ENCODE measurements around the gene NR4A3. TPM values are rescaled to one million over a fixed set of nuclear protein-coding genes. Genes with fewer than 3 reads are reported as not detected.
A peak's percentile ranks its signal among the peaks of the same experiment; 100 is the strongest.

NR4A3 gene
- total RNA-seq, 1 experiment from 2014 or later = 0.45 TPM

DNA sequence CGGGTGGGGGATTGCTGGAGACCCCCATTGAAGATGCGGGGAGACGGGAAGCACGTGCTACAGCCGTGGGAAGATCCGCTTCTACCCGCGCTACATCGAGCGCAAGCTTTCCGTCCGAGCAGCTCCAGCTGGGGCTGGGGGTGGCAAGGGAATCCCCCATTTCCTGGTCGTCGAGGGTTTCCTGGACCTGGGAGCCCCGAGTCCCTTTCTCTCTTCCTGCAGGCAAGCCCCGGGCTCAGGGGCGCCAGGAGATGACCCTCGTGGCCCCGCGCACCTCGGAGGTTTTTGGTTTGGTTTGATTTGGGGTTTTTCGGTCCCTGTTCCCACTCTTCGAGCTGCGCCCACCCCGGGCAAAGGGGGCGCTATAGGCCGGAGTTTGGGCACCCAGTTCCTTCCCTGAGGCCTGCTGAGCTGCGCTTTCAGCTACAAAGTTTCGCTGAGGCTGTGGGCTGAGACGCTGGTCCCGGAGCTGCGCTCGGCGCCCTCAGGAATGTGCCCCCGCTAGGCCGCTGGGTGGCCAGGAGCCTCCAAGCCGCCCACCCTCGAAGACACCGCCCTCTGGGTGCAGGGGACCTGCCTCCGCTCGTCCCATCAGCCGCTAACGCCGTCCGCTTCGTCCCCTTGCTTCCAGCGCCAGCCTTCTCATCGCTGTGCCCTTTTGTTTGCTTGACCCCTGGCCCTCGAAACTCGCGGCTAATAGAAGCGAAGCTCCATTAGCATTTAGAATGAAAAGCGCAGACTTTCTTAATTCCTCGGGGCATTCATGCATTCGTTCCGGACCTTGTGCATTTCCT lies 2.9 kb downstream of the NR4A3 start:
- Histone ChIP-seq H3K4me3 (ENCODE audit: low read length) (peak overlapping the region; percentile 79), H3K9ac (ENCODE audit: low read length) (peak overlapping the region; percentile 73), H3K9me3 (ENCODE audit: low read length) (no peaks in the 10 kb centered on the region), H3K4me1 (ENCODE audit: low read length) (peaks cover 19% of the 10 kb centered on the region), H3K79me2 (ENCODE audit: low read length) (no peaks in the 10 kb centered on the region), H3K9me2 (replicated peaks; ENCODE audit: insufficient read depth, low read length) (no peaks in the 10 kb centered on the region), H3K27me3 (ENCODE audit: low read length) (no peaks in the 10 kb centered on the region), H4K20me1 (ENCODE audit: insufficient read depth, low read depth, low read length) (no peaks in the 10 kb centered on the region), H3K27ac (ENCODE audit: low read length) (no peak overlapping the region), H3K4me2 (ENCODE audit: low read depth, low read length, poor library complexity, severe bottlenecking) (peak overlapping the region; percentile 90), H3K36me3 (ENCODE audit: insufficient read depth, low read length) (no peaks in the 10 kb centered on the region), H2AFZ (ENCODE audit: low read length) (peak overlapping the region; percentile 63; the same call in 1 of the 2 replicates)
- DNase-seq = peak; percentile 78

GRCh38 chr9:99825172-99826046 lies 3.7 kb downstream of the NR4A3 start:
- H3K4me2 ChIP-seq (ENCODE audit: low read depth, low read length, poor library complexity, severe bottlenecking) = no peak overlapping the region
- H3K9ac ChIP-seq (ENCODE audit: low read length) = no peak overlapping the region
- H3K27ac ChIP-seq (ENCODE audit: low read length) = no peak overlapping the region
- H2AFZ ChIP-seq (ENCODE audit: low read length) = no peak overlapping the region
- H3K4me3 ChIP-seq (ENCODE audit: low read length) = no peak overlapping the region
- no peaks in the 10 kb centered on the region for H3K9me2 ChIP-seq (replicated peaks; ENCODE audit: insufficient read depth, low read length)
- no peak for DNase-seq
- H3K79me2 ChIP-seq (ENCODE audit: low read length) = no peaks in the 10 kb centered on the region
- H4K20me1 ChIP-seq (ENCODE audit: insufficient read depth, low read depth, low read length) = no peaks in the 10 kb centered on the region
- H3K36me3 ChIP-seq (ENCODE audit: insufficient read depth, low read length) = no peaks in the 10 kb centered on the region
- no peaks in the 10 kb centered on the region for H3K27me3 ChIP-seq (ENCODE audit: low read length)
- no peaks in the 10 kb centered on the region for H3K9me3 ChIP-seq (ENCODE audit: low read length)
- H3K4me1 ChIP-seq (ENCODE audit: low read length) = peaks cover 17% of the 10 kb centered on the region

DNA sequence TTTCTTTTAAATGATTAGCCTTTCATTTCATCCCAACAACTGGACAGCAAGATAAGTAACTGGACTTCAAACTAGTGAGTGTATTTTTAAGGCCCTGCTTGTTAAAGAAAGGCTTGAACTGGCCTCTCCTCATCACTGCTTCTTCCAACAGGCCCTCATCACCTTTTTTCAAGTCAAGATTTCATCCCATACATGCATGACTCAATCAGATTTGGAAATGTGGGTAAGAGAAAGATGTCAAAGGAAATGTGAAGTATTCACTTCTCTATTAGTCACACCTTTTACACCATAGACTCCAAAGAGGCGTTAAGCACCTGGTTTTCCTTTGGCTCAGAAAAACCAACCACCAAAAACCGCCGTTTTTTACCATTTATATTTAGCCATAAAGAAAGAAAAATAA lies 4.9 kb downstream of the NR4A3 start:
- Histone ChIP-seq H3K27ac (ENCODE audit: low read length) (no peak overlapping the region), H3K9ac (ENCODE audit: low read length) (no peak overlapping the region), H3K4me3 (ENCODE audit: low read length) (no peak overlapping the region), H4K20me1 (ENCODE audit: insufficient read depth, low read depth, low read length) (no peaks in the 10 kb centered on the region), H3K27me3 (ENCODE audit: low read length) (no peaks in the 10 kb centered on the region), H3K4me1 (ENCODE audit: low read length) (peaks cover 16% of the 10 kb centered on the region), H2AFZ (ENCODE audit: low read length) (no peak overlapping the region), H3K9me3 (ENCODE audit: low read length) (no peaks in the 10 kb centered on the region), H3K36me3 (ENCODE audit: insufficient read depth, low read length) (no peaks in the 10 kb centered on the region), H3K79me2 (ENCODE audit: low read length) (no peaks in the 10 kb centered on the region), H3K4me2 (ENCODE audit: low read depth, low read length, poor library complexity, severe bottlenecking) (no peak overlapping the region), H3K9me2 (replicated peaks; ENCODE audit: insufficient read depth, low read length) (no peaks in the 10 kb centered on the region)
- no peak for DNase-seq

DNA sequence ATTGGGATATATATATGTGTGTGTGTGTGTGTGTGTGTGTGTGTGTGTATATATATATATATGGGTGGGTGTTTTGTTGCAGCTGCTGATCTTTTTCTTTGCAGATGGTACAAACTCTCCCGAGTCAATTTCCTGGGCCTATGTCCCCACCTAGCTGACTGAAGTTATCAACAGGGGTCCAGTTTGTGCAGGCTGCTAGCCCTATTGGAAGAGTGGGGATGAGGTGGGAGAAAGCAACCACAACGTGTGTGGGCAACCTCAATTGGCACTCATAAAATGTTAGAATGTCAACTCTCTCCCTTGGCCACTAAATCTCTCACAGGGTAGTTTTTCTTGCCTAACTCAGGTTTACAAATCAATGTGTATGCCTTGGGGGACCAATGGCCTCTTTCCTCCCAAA lies 5.6 kb downstream of the NR4A3 start:
- no peak overlapping the region for H3K27ac ChIP-seq (ENCODE audit: low read length)
- no peak overlapping the region for H3K4me2 ChIP-seq (ENCODE audit: low read depth, low read length, poor library complexity, severe bottlenecking)
- H3K9me2 ChIP-seq (replicated peaks; ENCODE audit: insufficient read depth, low read length) = no peaks in the 10 kb centered on the region
- H3K9me3 ChIP-seq (ENCODE audit: low read length) = no peaks in the 10 kb centered on the region
- H2AFZ ChIP-seq (ENCODE audit: low read length) = no peak overlapping the region
- H3K9ac ChIP-seq (ENCODE audit: low read length) = no peak overlapping the region
- no peak overlapping the region for H3K4me3 ChIP-seq (ENCODE audit: low read length)
- H4K20me1 ChIP-seq (ENCODE audit: insufficient read depth, low read depth, low read length) = no peaks in the 10 kb centered on the region
- no peaks in the 10 kb centered on the region for H3K27me3 ChIP-seq (ENCODE audit: low read length)
- H3K36me3 ChIP-seq (ENCODE audit: insufficient read depth, low read length) = no peaks in the 10 kb centered on the region
- no peak for DNase-seq
- H3K4me1 ChIP-seq (ENCODE audit: low read length) = peaks cover 16% of the 10 kb centered on the region
- H3K79me2 ChIP-seq (ENCODE audit: low read length) = no peaks in the 10 kb centered on the region

DNA sequence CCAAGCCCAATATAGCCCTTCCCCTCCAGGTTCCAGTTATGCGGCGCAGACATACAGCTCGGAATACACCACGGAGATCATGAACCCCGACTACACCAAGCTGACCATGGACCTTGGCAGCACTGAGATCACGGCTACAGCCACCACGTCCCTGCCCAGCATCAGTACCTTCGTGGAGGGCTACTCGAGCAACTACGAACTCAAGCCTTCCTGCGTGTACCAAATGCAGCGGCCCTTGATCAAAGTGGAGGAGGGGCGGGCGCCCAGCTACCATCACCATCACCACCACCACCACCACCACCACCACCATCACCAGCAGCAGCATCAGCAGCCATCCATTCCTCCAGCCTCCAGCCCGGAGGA lies 6.3 kb downstream of the NR4A3 start:
- H3K4me3 ChIP-seq (ENCODE audit: low read length) = no peak overlapping the region
- no peak for DNase-seq
- H3K4me2 ChIP-seq (ENCODE audit: low read depth, low read length, poor library complexity, severe bottlenecking) = no peak overlapping the region
- H2AFZ ChIP-seq (ENCODE audit: low read length) = no peak overlapping the region
- no peak overlapping the region for H3K27ac ChIP-seq (ENCODE audit: low read length)
- H3K9me3 ChIP-seq (ENCODE audit: low read length) = no peaks in the 10 kb centered on the region
- no peak overlapping the region for H3K9ac ChIP-seq (ENCODE audit: low read length)
- H3K79me2 ChIP-seq (ENCODE audit: low read length) = no peaks in the 10 kb centered on the region
- H3K9me2 ChIP-seq (replicated peaks; ENCODE audit: insufficient read depth, low read length) = no peaks in the 10 kb centered on the region
- no peaks in the 10 kb centered on the region for H3K36me3 ChIP-seq (ENCODE audit: insufficient read depth, low read length)
- H4K20me1 ChIP-seq (ENCODE audit: insufficient read depth, low read depth, low read length) = no peaks in the 10 kb centered on the region
- no peaks in the 10 kb centered on the region for H3K27me3 ChIP-seq (ENCODE audit: low read length)
- peaks cover 14% of the 10 kb centered on the region for H3K4me1 ChIP-seq (ENCODE audit: low read length)

- no peaks in the 10 kb centered on the region for H3K9me2 ChIP-seq (replicated peaks; ENCODE audit: insufficient read depth, low read length)
- H3K4me2 ChIP-seq (ENCODE audit: low read depth, low read length, poor library complexity, severe bottlenecking) = no peak overlapping the region
- H3K4me3 ChIP-seq (ENCODE audit: low read length) = no peak overlapping the region
- no peaks in the 10 kb centered on the region for H3K27me3 ChIP-seq (ENCODE audit: low read length)
- peaks cover 9% of the 10 kb centered on the region for H3K4me1 ChIP-seq (ENCODE audit: low read length)
- no peak overlapping the region for H3K27ac ChIP-seq (ENCODE audit: low read length)
- H3K79me2 ChIP-seq (ENCODE audit: low read length) = no peaks in the 10 kb centered on the region
- H3K36me3 ChIP-seq (ENCODE audit: insufficient read depth, low read length) = no peaks in the 10 kb centered on the region
- no peak for DNase-seq
- H2AFZ ChIP-seq (ENCODE audit: low read length) = no peak overlapping the region
- H4K20me1 ChIP-seq (ENCODE audit: insufficient read depth, low read depth, low read length) = no peaks in the 10 kb centered on the region
- no peak overlapping the region for H3K9ac ChIP-seq (ENCODE audit: low read length)
- H3K9me3 ChIP-seq (ENCODE audit: low read length) = no peaks in the 10 kb centered on the region
Observed at GRCh38 chr9:99828417-99829176, 6.9 kb downstream of the NR4A3 start.

DNA sequence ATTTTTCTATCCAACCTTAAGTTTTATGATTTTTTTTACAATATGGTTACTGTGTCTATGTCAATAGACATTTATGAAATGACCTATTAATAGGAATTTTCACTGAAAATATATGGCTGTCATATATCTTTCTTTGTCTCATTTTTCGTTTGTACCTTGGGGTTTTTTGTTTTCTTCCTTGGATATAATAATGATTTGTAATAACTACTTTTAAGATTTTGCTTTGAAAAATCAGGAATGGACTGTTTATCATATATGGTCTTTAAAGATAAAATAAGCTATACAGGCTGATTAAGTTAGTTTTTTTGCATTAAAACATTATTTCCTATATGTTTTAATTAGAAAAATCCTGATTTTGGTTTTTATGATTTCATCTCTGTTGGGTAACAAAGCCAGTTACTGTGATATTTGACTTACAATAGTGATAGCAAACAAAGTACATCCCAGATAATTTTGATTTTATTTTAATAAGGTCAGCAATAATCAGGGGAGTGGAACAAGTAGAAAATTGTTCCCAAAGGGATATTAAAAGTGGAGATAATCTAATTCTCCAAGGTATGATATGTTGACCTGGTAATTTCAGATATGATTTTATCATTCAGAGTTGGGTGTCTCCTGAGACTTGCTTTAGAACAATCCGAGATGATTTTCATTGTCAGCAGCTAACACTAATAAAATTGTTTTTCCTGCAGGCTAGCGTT lies 10.3 kb downstream of the NR4A3 start:
- Histone ChIP-seq H3K9ac (ENCODE audit: low read length) (no peak overlapping the region), H3K4me3 (ENCODE audit: low read length) (no peak overlapping the region), H4K20me1 (ENCODE audit: insufficient read depth, low read depth, low read length) (no peaks in the 10 kb centered on the region), H3K9me2 (replicated peaks; ENCODE audit: insufficient read depth, low read length) (no peaks in the 10 kb centered on the region), H2AFZ (ENCODE audit: low read length) (no peak overlapping the region), H3K4me2 (ENCODE audit: low read depth, low read length, poor library complexity, severe bottlenecking) (no peak overlapping the region), H3K27ac (ENCODE audit: low read length) (no peak overlapping the region), H3K36me3 (ENCODE audit: insufficient read depth, low read length) (no peaks in the 10 kb centered on the region), H3K9me3 (ENCODE audit: low read length) (no peaks in the 10 kb centered on the region), H3K79me2 (ENCODE audit: low read length) (no peaks in the 10 kb centered on the region), H3K4me1 (ENCODE audit: low read length) (no peaks in the 10 kb centered on the region), H3K27me3 (ENCODE audit: low read length) (no peaks in the 10 kb centered on the region)
- no peak for DNase-seq
